ENCODE measurements around the gene SBNO1.

GRCh38 chr12:123273166-123273565 is 91.5 kb downstream of the SBNO1 start:
- TF ChIP-seq REST (IDR thresholded peaks at IDR 0.05; ENCODE audit: insufficient read depth in 1 of 2, low read depth in 2 of 2, low read length in 1 of 2): no peak
- TF ChIP-seq CTCF (IDR thresholded peaks at IDR 0.05): no peak
- TF ChIP-seq SIN3A (IDR thresholded peaks at IDR 0.05; ENCODE audit: borderline replicate concordance, insufficient read depth, low read depth, low read length): no peak

All from Panc1 (cell line).